Neural progenitor cell (in vitro differentiated cells): ENCODE measurements around the gene SMTNL2. TPM values are rescaled to one million over a fixed set of nuclear protein-coding genes. Genes with fewer than 3 reads are reported as not detected.
A peak's percentile ranks its signal among the peaks of the same experiment; 100 is the strongest.
"Not testable (repeated sequence)": the region's sequence is repeated elsewhere in the genome, so short reads cannot be mapped to it uniquely, and the experiment has no call there.

Experiments
- DNase-seq: peaks from one replicate; pipeline ENCODE4 v3.0.0-alpha.2; 2016; ENCODE audit warnings: low spot score
- H2AFZ ChIP-seq: fragments of 200-600 bp; sonication (generic); replicated peaks from 2 replicates; pipeline ENCODE4 v1.6.1; 2016; ENCODE audit warnings: antibody characterized with exemption
- H3F3A ChIP-seq: fragments of 200-600 bp; sonication (generic); 2 replicates; pipeline ENCODE4 v1.6.1; 2016; ENCODE audit warnings: antibody characterized with exemption, low read depth
- H3K27ac ChIP-seq: fragments of 200-600 bp; sonication (generic); 2 replicates; pipeline ENCODE4 v1.5.1; 2016; ENCODE audit warnings: mild to moderate bottlenecking
- H3K27me3 ChIP-seq: fragments of 200-600 bp; sonication (generic); 2 replicates; pipeline ENCODE4 v1.6.1; 2016; ENCODE audit warnings: mild to moderate bottlenecking, moderate library complexity
- H3K36me3 ChIP-seq: fragments of 200-600 bp; sonication (generic); 2 replicates; pipeline ENCODE4 v1.5.1; 2016
- H3K4me1 ChIP-seq: fragments of 200-600 bp; sonication (generic); 2 replicates; pipeline ENCODE4 v1.6.1; 2016; ENCODE audit warnings: mixed run types
- H3K4me2 ChIP-seq: fragments of 200-600 bp; sonication (generic); 2 replicates; pipeline ENCODE4 v1.6.1; 2016
- H3K4me3 ChIP-seq: fragments of 200-600 bp; sonication (generic); 2 replicates; pipeline ENCODE4 v1.5.1; 2016
- H3K79me2 ChIP-seq: fragments of 200-600 bp; sonication (generic); 2 replicates; pipeline ENCODE4 v1.6.1; 2016; ENCODE audit warnings: low read depth
- H3K9ac ChIP-seq: fragments of 200-600 bp; sonication (generic); 2 replicates; pipeline ENCODE4 v1.6.1; 2016
- H3K9me3 ChIP-seq: fragments of 200-600 bp; sonication (generic); 2 replicates; pipeline ENCODE4 v1.5.1; 2016; ENCODE audit warnings: low read depth
- H4K20me1 ChIP-seq: fragments of 200-600 bp; sonication (generic); 2 replicates; pipeline ENCODE4 v1.6.1; 2016; ENCODE audit warnings: low read depth
- H3K27ac Mint-ChIP-seq: 3 replicates; pipeline ENCODE4 v1.8.0; 2021; ENCODE audit warnings: mixed read lengths
- H3K27me3 Mint-ChIP-seq: 2 replicates; pipeline ENCODE4 v1.8.0; 2022; ENCODE audit warnings: low read depth, mild to moderate bottlenecking, inconsistent platforms, moderate library complexity, mixed read lengths; ENCODE audit not compliant: insufficient read depth
- H3K36me3 Mint-ChIP-seq: 3 replicates; pipeline ENCODE4 v1.8.0; 2021; ENCODE audit warnings: mixed read lengths
- H3K4me1 Mint-ChIP-seq: 3 replicates; pipeline ENCODE4 v1.8.0; 2021; ENCODE audit warnings: mixed read lengths
- H3K4me3 Mint-ChIP-seq: 3 replicates; pipeline ENCODE4 v1.8.0; 2021; ENCODE audit warnings: mild to moderate bottlenecking, moderate library complexity, mixed read lengths
- H3K9me3 Mint-ChIP-seq: 3 replicates; pipeline ENCODE4 v1.8.0; 2020; ENCODE audit warnings: mixed read lengths
- EZH2 ChIP-seq: fragments of 200-600 bp; sonication (generic); IDR thresholded peaks from 2 replicates; pipeline ENCODE4 v1.6.1; 2017; ENCODE audit warnings: antibody characterized with exemption, mild to moderate bottlenecking, moderate library complexity
- EZH2phosphoT487 ChIP-seq: fragments of 200-600 bp; sonication (generic); IDR thresholded peaks from 2 replicates; pipeline ENCODE4 v1.6.1; 2017; ENCODE audit warnings: antibody characterized with exemption
- total RNA-seq: library from RNA; depleted of rRNA; stranded (reverse); fragments of >200 nt; gene quantifications from 2 replicates; pipeline ENCODE4 v1.2.3, GENCODE V29; 2015; ENCODE audit warnings: low replicate concordance
- TF ChIP-seq, protein P1 (sequence below): fragments of 200-600 bp; sonication (generic); IDR thresholded peaks from 2 replicates; pipeline ENCODE4 v1.5.1; 2017; ENCODE audit warnings: antibody characterized with exemption, mild to moderate bottlenecking

Gene SMTNL2
- total RNA-seq, 1 donor from 2014 or later: 3.0 TPM

DNA sequence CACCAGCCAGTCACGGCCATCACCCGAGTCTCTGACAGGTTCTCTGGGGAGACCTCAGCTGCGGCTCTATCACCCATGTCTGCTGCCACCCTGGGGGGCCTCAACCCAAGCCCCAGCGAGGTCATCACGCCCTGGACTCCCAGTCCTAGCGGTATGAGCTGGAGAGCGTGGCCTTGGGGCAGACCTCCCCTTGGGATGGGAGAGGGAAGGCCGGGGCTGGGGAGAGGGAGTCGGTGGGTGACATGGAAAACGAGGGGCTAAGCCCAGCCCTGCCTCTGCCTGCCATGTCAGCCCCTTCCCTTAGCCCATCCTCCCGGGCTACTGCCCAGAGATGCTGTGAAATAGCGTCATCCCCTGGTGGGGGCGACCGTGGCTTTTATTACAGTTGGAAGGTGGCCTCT, 8.7 kb downstream of the SMTNL2 start:
- H3K4me1 ChIP-seq: no peaks in the 10 kb centered on the region
- TF ChIP-seq EZH2 (no peak), EZH2phosphoT487 (no peak)
- TF ChIP-seq, protein P1, sequence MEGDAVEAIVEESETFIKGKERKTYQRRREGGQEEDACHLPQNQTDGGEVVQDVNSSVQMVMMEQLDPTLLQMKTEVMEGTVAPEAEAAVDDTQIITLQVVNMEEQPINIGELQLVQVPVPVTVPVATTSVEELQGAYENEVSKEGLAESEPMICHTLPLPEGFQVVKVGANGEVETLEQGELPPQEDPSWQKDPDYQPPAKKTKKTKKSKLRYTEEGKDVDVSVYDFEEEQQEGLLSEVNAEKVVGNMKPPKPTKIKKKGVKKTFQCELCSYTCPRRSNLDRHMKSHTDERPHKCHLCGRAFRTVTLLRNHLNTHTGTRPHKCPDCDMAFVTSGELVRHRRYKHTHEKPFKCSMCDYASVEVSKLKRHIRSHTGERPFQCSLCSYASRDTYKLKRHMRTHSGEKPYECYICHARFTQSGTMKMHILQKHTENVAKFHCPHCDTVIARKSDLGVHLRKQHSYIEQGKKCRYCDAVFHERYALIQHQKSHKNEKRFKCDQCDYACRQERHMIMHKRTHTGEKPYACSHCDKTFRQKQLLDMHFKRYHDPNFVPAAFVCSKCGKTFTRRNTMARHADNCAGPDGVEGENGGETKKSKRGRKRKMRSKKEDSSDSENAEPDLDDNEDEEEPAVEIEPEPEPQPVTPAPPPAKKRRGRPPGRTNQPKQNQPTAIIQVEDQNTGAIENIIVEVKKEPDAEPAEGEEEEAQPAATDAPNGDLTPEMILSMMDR: no peak
- peaks cover 2% of the 10 kb centered on the region for H3F3A ChIP-seq
- no peak for DNase-seq
- no peak overlapping the region for H3K27ac ChIP-seq
- H3K79me2 ChIP-seq: no peaks in the 10 kb centered on the region
- no peak overlapping the region for H2AFZ ChIP-seq
- no peak overlapping the region for H3K4me3 Mint-ChIP-seq
- no peak overlapping the region for H3K4me3 ChIP-seq
- no peaks in the 10 kb centered on the region for H3K9me3 Mint-ChIP-seq
- no peaks in the 10 kb centered on the region for H3K9me3 ChIP-seq
- no peaks in the 10 kb centered on the region for H3K36me3 ChIP-seq
- H3K27ac Mint-ChIP-seq: no peak overlapping the region
- no peak overlapping the region for H3K4me2 ChIP-seq
- no peaks in the 10 kb centered on the region for H4K20me1 ChIP-seq
- no peaks in the 10 kb centered on the region for H3K36me3 Mint-ChIP-seq
- H3K4me1 Mint-ChIP-seq: peaks cover 12% of the 10 kb centered on the region
- no peaks in the 10 kb centered on the region for H3K27me3 ChIP-seq
- H3K9ac ChIP-seq: no peak overlapping the region
- H3K27me3 Mint-ChIP-seq: peaks cover 15% of the 10 kb centered on the region

DNA sequence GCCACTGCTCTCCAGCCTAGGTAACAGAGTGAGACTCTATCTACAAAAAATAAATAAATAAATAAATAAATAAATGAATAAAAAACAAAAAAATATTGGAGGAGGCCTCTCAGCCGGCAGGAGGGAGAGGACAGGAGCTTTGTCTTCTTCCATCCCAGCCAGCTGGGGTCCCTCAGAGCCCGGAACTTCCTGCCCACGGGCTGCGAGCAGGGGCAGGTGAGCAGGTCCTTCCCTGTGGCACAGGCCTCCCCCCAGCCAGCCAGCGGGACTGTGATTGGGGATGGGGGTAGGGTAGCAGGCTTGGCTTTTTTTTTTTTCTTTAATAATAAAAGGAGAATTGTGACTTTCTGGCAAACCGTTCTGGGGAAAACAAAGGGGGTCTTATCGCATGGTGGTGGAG, 10.1 kb downstream of the SMTNL2 start:
- H3K9me3 Mint-ChIP-seq: no peaks in the 10 kb centered on the region
- H3K79me2 ChIP-seq: no peaks in the 10 kb centered on the region
- no peak overlapping the region for H3K27ac ChIP-seq
- DNase-seq: peak; percentile 2
- H3K9me3 ChIP-seq: no peaks in the 10 kb centered on the region
- H3K27me3 Mint-ChIP-seq: peaks cover 11% of the 10 kb centered on the region
- H3K27me3 ChIP-seq: no peaks in the 10 kb centered on the region
- peaks cover 19% of the 10 kb centered on the region for H3K4me1 Mint-ChIP-seq
- no peak overlapping the region for H3K4me2 ChIP-seq
- H3K4me1 ChIP-seq: peaks cover 7% of the 10 kb centered on the region
- no peaks in the 10 kb centered on the region for H4K20me1 ChIP-seq
- H3K9ac ChIP-seq: no peak overlapping the region
- H3K27ac Mint-ChIP-seq: no peak overlapping the region
- peaks cover 8% of the 10 kb centered on the region for H3F3A ChIP-seq
- H3K4me3 ChIP-seq: no peak overlapping the region
- TF ChIP-seq EZH2phosphoT487 (no peak), EZH2 (no peak)
- TF ChIP-seq, protein P1: no peak
- no peaks in the 10 kb centered on the region for H3K36me3 Mint-ChIP-seq
- no peak overlapping the region for H3K4me3 Mint-ChIP-seq
- no peaks in the 10 kb centered on the region for H3K36me3 ChIP-seq
- H2AFZ ChIP-seq: peak overlapping the region; percentile 23

DNA sequence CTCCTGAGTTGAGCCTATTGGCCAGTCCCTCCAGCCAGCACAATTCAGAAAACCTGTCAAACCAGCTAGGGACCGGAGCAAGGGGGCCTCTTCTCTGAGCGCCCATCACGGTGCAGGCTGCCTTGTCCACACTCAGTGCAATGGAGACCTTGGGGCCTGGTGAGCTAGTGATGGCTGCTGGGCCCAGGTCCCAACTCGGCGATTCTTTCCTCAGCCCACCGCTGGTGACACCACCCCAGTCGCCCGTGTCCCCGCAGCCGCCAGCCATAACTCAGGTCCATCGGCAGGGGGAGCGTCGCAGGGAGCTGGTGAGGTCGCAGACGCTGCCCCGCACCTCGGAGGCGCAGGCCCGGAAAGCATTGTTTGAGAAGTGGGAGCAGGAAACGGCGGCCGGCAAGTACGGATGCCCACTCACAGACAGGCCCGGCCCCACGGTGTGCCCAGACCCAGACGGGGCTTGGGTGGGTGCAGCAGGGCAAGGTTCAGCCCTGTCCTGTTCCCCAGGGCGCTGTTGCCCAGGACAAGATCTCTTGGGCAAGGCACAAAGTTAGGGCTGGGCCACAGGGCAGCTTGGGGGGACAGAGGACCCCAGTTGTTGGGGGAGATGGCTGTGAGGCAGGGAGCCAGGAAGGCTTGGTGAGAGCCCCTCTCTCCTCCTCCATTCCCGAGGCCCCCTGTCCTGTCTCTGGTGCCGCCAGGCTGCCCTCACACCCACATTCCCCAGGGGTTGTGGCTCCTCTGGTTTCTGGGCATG, 10.8 kb downstream of the SMTNL2 start:
- Histone ChIP-seq H3K9me3 (no peaks in the 10 kb centered on the region), H2AFZ (peak overlapping the region; percentile 23), H3K4me2 (no peak overlapping the region), H3K4me3 (no peak overlapping the region), H3K9ac (no peak overlapping the region), H3K79me2 (no peaks in the 10 kb centered on the region), H3K36me3 (no peaks in the 10 kb centered on the region), H3F3A (peaks cover 15% of the 10 kb centered on the region), H3K4me1 (peaks cover 14% of the 10 kb centered on the region), H3K27me3 (no peaks in the 10 kb centered on the region), H3K27ac (no peak overlapping the region), H4K20me1 (no peaks in the 10 kb centered on the region)
- Mint-ChIP-seq H3K36me3 (peaks cover 1% of the 10 kb centered on the region), H3K27ac (no peak overlapping the region), H3K4me1 (peaks cover 26% of the 10 kb centered on the region), H3K27me3 (peaks cover 8% of the 10 kb centered on the region), H3K4me3 (no peak overlapping the region), H3K9me3 (no peaks in the 10 kb centered on the region)
- TF ChIP-seq EZH2: no peak
- TF ChIP-seq, protein P1: peak; percentile 60
- peak; percentile 85 for DNase-seq

DNA sequence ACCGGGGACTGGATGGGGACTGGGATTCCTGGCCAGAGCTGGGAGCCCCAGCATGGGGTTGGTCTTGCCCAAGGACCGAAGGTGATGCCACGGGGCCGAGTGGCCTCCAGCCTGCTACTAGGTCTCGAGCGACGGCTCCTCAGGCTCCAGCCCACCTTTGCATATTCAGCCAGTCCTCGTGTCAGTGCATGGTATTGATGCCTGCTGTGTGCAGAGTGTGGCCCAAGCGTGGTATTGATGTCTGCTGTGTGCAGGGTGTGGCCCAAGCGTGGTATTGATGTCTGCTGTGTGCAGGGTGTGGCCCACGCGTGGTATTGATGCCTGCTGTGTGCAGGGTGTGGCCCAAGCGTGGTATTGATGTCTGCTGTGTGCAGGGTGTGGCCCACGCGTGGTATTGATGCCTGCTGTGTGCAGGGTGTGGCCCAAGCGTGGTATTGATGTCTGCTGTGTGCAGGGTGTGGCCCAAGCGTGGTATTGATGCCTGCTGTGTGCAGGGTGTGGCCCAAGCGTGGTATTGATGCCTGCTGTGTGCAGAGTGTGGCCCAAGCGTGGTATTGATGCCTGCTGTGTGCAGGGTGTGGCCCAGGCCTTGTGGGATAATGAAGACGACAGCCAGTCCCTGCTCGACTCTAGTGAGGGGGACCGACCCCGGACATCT, 11.5 kb downstream of the SMTNL2 start:
- not testable (repeated sequence) for H3K36me3 Mint-ChIP-seq, H3K36me3 ChIP-seq, H3K4me2 ChIP-seq, DNase-seq, H3K27me3 ChIP-seq, H3K27ac ChIP-seq, H3K79me2 ChIP-seq, H2AFZ ChIP-seq, H3K9ac ChIP-seq, H3K27me3 Mint-ChIP-seq, H3K27ac Mint-ChIP-seq, H4K20me1 ChIP-seq, H3K9me3 Mint-ChIP-seq, H3K9me3 ChIP-seq, H3K4me3 Mint-ChIP-seq, H3K4me3 ChIP-seq
- H3K4me1 ChIP-seq: peaks cover 21% of the 10 kb centered on the region
- peaks cover 33% of the 10 kb centered on the region for H3K4me1 Mint-ChIP-seq
- peaks cover 22% of the 10 kb centered on the region for H3F3A ChIP-seq
